Measurements from ENCODE around the gene PAX6. TPM values are rescaled to one million over a fixed set of nuclear protein-coding genes. Genes with fewer than 3 reads are reported as not detected.

Gene PAX6
- polyA plus RNA-seq, 2 donors: 0.08 to 0.10 TPM

- Histone ChIP-seq H3K27me3 (ENCODE audit: control insufficient read depth in 1 of 2, insufficient read depth in 2 of 2, low read length in 2 of 2) (peaks cover 0 to 19% of the 10 kb centered on the region in 2 donors), H3K27ac (ENCODE audit: low read depth in 2 of 2, low read length in 1 of 2) (no peak overlapping the region), H3K4me1 (ENCODE audit: control insufficient read depth in 2 of 2, insufficient read depth in 2 of 2, low read length in 1 of 2) (peaks cover 0 to 3% of the 10 kb centered on the region in 2 donors), H3K4me3 (ENCODE audit: low read depth in 1 of 2, low read length in 2 of 2) (no peak overlapping the region), H3K9me3 (ENCODE audit: control insufficient read depth in 2 of 2, insufficient read depth in 1 of 2, low read depth in 1 of 2, low read length in 1 of 2) (peaks cover 0 to 3% of the 10 kb centered on the region in 2 donors), H3K36me3 (ENCODE audit: control insufficient read depth in 2 of 2, insufficient read depth in 2 of 2, low read length in 1 of 2) (no peaks in the 10 kb centered on the region)
- WGBS, 2 donors: 65 to 69% methylated on average over 4 of the region's 4 CpGs
Observed at GRCh38 chr11:31830406-31830805, 19.3 kb upstream of the PAX6 start.

DNA sequence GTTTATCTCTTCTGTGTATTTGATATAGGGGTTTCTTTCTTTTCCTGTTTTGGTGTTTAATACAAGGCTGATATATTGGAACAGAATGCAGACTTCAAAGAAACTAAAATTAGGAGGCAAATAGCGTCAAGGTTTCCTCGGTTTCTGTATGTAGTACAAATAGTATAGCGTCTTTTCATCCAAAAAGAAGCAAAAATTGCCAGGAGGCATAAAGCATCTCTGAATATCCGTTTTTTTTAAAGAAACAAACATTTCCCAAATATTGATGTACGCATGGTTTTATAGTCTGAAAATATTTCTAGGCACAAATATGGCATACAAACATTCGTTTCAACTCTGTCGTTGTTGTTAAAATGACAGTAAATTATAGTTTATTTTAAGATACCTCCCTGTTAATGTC is 17.1 kb upstream of the PAX6 start:
- WGBS, 2 donors: 26 to 29% methylated on average over 7 of the region's 7 CpGs
- no peak overlapping the region for H3K27ac ChIP-seq (ENCODE audit: low read depth in 2 of 2, low read length in 1 of 2)
- peaks cover 0 to 3% of the 10 kb centered on the region in 2 donors for H3K4me1 ChIP-seq (ENCODE audit: control insufficient read depth in 2 of 2, insufficient read depth in 2 of 2, low read length in 1 of 2)
- no peaks in the 10 kb centered on the region for H3K36me3 ChIP-seq (ENCODE audit: control insufficient read depth in 2 of 2, insufficient read depth in 2 of 2, low read length in 1 of 2)
- no peak overlapping the region for H3K4me3 ChIP-seq (ENCODE audit: low read depth in 1 of 2, low read length in 2 of 2)
- peaks cover 0 to 33% of the 10 kb centered on the region in 2 donors for H3K27me3 ChIP-seq (ENCODE audit: control insufficient read depth in 1 of 2, insufficient read depth in 2 of 2, low read length in 2 of 2)
- peaks cover 0 to 5% of the 10 kb centered on the region in 2 donors for H3K9me3 ChIP-seq (ENCODE audit: control insufficient read depth in 2 of 2, insufficient read depth in 1 of 2, low read depth in 1 of 2, low read length in 1 of 2)

DNA sequence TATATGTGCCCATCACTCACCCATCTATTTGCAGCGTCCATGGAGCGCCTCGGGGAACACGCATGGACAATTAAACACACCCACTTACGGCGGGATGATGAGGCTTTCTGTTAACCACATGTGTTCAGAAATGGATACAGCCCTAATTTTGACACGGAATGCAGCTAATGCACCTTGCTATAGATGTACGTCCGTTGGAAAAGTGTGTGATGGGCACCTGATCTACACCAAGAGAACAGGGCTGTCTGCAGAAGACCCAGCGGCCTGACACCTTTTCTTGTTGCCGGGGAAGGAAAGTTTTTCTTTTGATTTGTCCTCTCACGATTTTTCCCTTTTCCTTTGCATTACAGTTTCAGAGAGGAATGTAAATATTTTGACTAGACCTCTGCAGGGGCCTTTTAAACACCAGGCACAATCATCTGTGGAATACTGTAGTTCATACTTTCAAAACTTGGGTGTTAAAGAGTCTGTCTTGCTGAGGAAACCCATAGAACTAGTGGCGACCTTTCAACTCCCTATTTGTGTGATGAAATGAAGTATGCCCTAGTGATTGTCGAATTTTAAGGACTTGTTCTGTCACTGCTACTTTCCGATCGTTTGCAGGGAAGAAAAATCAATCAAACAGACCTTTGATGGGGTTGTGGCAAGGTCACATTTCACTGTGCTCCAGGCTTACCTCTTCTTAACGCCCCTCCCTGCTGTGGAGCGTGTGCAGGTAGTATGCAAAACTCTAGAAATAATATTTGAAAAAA is 16.5 kb upstream of the PAX6 start:
- WGBS, 2 donors: 8 to 10% methylated on average over 18 of the region's 18 CpGs
- H3K27ac ChIP-seq (ENCODE audit: low read depth in 2 of 2, low read length in 1 of 2): no peak overlapping the region
- peaks cover 0 to 3% of the 10 kb centered on the region in 2 donors for H3K4me1 ChIP-seq (ENCODE audit: control insufficient read depth in 2 of 2, insufficient read depth in 2 of 2, low read length in 1 of 2)
- H3K4me3 ChIP-seq (ENCODE audit: low read depth in 1 of 2, low read length in 2 of 2): no peak overlapping the region
- H3K27me3 ChIP-seq (ENCODE audit: control insufficient read depth in 1 of 2, insufficient read depth in 2 of 2, low read length in 2 of 2): peaks cover 1 to 39% of the 10 kb centered on the region in 2 donors
- peaks cover 0 to 8% of the 10 kb centered on the region in 2 donors for H3K9me3 ChIP-seq (ENCODE audit: control insufficient read depth in 2 of 2, insufficient read depth in 1 of 2, low read depth in 1 of 2, low read length in 1 of 2)
- H3K36me3 ChIP-seq (ENCODE audit: control insufficient read depth in 2 of 2, insufficient read depth in 2 of 2, low read length in 1 of 2): no peaks in the 10 kb centered on the region

GRCh38 chr11:31826536-31827438 is 15.7 kb upstream of the PAX6 start:
- peaks cover 4 to 44% of the 10 kb centered on the region in 2 donors for H3K27me3 ChIP-seq (ENCODE audit: control insufficient read depth in 1 of 2, insufficient read depth in 2 of 2, low read length in 2 of 2)
- H3K4me1 ChIP-seq (ENCODE audit: control insufficient read depth in 2 of 2, insufficient read depth in 2 of 2, low read length in 1 of 2): peaks cover 0 to 3% of the 10 kb centered on the region in 2 donors
- 9 to 10% methylated on average over 55 of the region's 55 CpGs for WGBS, 2 donors
- H3K36me3 ChIP-seq (ENCODE audit: control insufficient read depth in 2 of 2, insufficient read depth in 2 of 2, low read length in 1 of 2): no peaks in the 10 kb centered on the region
- no peak overlapping the region for H3K4me3 ChIP-seq (ENCODE audit: low read depth in 1 of 2, low read length in 2 of 2)
- H3K27ac ChIP-seq (ENCODE audit: low read depth in 2 of 2, low read length in 1 of 2): no peak overlapping the region
- H3K9me3 ChIP-seq (ENCODE audit: control insufficient read depth in 2 of 2, insufficient read depth in 1 of 2, low read depth in 1 of 2, low read length in 1 of 2): peaks cover 0 to 10% of the 10 kb centered on the region in 2 donors

DNA sequence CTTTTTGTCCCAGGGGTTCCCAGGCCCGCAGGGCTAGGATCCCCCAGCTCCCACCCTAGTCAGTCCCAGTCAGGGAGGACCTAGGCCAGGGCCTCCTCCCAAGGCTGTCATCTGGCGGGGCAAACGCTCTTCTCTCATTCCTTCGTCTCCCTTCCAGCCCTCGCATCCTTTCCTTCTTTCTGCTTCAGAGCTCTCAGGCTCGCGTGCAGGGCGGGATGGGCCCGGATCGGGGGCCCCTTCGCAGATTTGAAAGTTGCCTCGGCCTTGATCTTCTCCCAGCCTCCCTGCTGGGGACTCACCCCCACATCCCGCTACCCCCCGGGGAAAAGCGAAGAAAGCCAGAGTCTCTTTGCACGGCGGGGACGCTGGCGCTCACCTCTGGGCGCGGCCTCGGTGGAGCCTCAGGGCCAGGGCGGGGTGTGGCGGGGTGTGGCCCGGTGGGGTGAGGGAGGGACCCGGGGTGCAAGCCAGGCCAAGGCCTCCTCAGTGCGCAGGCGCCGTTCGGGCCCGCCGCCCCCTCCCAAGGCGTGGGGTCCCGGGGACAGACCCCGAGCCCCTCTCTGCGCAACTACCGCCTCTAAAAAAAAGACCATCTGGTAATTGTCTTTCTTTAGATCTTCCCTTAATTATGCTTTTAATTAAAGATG is 14.8 kb upstream of the PAX6 start:
- Histone ChIP-seq H3K4me3 (ENCODE audit: low read depth in 1 of 2, low read length in 2 of 2) (no peak overlapping the region), H3K9me3 (ENCODE audit: control insufficient read depth in 2 of 2, insufficient read depth in 1 of 2, low read depth in 1 of 2, low read length in 1 of 2) (peaks cover 0 to 10% of the 10 kb centered on the region in 2 donors), H3K36me3 (ENCODE audit: control insufficient read depth in 2 of 2, insufficient read depth in 2 of 2, low read length in 1 of 2) (no peaks in the 10 kb centered on the region), H3K4me1 (ENCODE audit: control insufficient read depth in 2 of 2, insufficient read depth in 2 of 2, low read length in 1 of 2) (peaks cover 0 to 3% of the 10 kb centered on the region in 2 donors), H3K27me3 (ENCODE audit: control insufficient read depth in 1 of 2, insufficient read depth in 2 of 2, low read length in 2 of 2) (peaks cover 4 to 45% of the 10 kb centered on the region in 2 donors), H3K27ac (ENCODE audit: low read depth in 2 of 2, low read length in 1 of 2) (no peak overlapping the region)
- WGBS, 2 donors: 6 to 7% methylated on average over 34 to 37 of the region's 37 CpGs

DNA sequence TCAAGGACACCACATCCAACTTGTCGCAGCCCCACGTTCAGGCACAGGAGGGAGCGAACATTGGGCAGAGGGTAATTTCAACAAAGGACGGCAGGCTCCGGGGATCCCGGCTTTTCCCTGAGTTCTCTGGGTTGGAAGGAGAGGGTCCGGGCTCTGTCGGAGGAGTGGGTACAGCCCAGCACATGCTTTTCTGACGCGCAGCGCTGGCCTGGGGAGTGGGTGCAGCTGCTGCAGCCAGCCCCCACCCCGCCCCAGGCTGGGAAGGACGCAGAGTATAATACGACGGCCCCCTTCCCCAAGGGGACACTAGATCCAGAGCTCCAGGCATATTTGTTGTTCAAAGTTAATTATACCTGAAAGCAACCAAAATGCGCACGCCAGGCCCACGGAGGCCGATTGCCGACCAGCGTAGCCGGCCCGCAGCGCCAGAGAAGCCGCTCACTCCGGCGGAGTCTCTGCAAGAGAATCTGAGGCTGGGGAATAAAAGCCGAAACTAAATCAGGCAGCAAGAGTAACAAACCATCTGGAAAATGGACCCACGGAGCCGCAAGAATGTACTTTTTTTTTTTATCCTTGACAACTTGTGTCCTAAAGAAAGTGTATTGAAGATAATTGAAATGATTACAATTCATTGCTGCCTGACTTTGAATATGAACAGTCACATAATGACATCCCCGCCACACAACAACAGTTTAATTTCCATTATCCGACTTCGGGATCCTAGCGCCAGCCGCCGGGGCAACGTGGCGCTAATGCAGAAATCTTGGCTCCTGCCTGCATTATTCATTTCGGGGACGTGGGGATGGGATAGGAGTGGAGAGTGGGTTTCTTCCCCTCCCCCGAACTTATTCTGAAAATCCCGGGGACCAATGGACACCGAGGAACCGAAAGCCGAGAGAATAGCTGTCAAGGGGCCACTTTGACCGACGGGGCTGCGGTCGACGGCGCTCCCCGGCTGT is 14.0 kb upstream of the PAX6 start:
- H3K27me3 ChIP-seq (ENCODE audit: control insufficient read depth in 1 of 2, insufficient read depth in 2 of 2, low read length in 2 of 2): peaks cover 7 to 47% of the 10 kb centered on the region in 2 donors
- no peak overlapping the region for H3K4me3 ChIP-seq (ENCODE audit: low read depth in 1 of 2, low read length in 2 of 2)
- no peak overlapping the region for H3K27ac ChIP-seq (ENCODE audit: low read depth in 2 of 2, low read length in 1 of 2)
- 14 to 17% methylated on average over 45 to 52 of the region's 52 CpGs for WGBS, 2 donors
- no peaks in the 10 kb centered on the region for H3K36me3 ChIP-seq (ENCODE audit: control insufficient read depth in 2 of 2, insufficient read depth in 2 of 2, low read length in 1 of 2)
- peaks cover 0 to 3% of the 10 kb centered on the region in 2 donors for H3K4me1 ChIP-seq (ENCODE audit: control insufficient read depth in 2 of 2, insufficient read depth in 2 of 2, low read length in 1 of 2)
- H3K9me3 ChIP-seq (ENCODE audit: control insufficient read depth in 2 of 2, insufficient read depth in 1 of 2, low read depth in 1 of 2, low read length in 1 of 2): peaks cover 0 to 10% of the 10 kb centered on the region in 2 donors

GRCh38 chr11:31824332-31824878 is 13.3 kb upstream of the PAX6 start:
- H3K4me1 ChIP-seq (ENCODE audit: control insufficient read depth in 2 of 2, insufficient read depth in 2 of 2, low read length in 1 of 2): peaks cover 0 to 3% of the 10 kb centered on the region in 2 donors
- no peak overlapping the region for H3K4me3 ChIP-seq (ENCODE audit: low read depth in 1 of 2, low read length in 2 of 2)
- H3K27me3 ChIP-seq (ENCODE audit: control insufficient read depth in 1 of 2, insufficient read depth in 2 of 2, low read length in 2 of 2): peaks cover 12 to 53% of the 10 kb centered on the region in 2 donors
- 13 to 16% methylated on average over 18 of the region's 18 CpGs for WGBS, 2 donors
- H3K27ac ChIP-seq (ENCODE audit: low read depth in 2 of 2, low read length in 1 of 2): no peak overlapping the region
- H3K36me3 ChIP-seq (ENCODE audit: control insufficient read depth in 2 of 2, insufficient read depth in 2 of 2, low read length in 1 of 2): no peaks in the 10 kb centered on the region
- H3K9me3 ChIP-seq (ENCODE audit: control insufficient read depth in 2 of 2, insufficient read depth in 1 of 2, low read depth in 1 of 2, low read length in 1 of 2): peaks cover 4 to 10% of the 10 kb centered on the region in 2 donors

- peaks cover 0 to 3% of the 10 kb centered on the region in 2 donors for H3K4me1 ChIP-seq (ENCODE audit: control insufficient read depth in 2 of 2, insufficient read depth in 2 of 2, low read length in 1 of 2)
- peaks cover 18 to 54% of the 10 kb centered on the region in 2 donors for H3K27me3 ChIP-seq (ENCODE audit: control insufficient read depth in 1 of 2, insufficient read depth in 2 of 2, low read length in 2 of 2)
- 18 to 29% methylated on average over 21 to 24 of the region's 24 CpGs for WGBS, 2 donors
- H3K36me3 ChIP-seq (ENCODE audit: control insufficient read depth in 2 of 2, insufficient read depth in 2 of 2, low read length in 1 of 2): no peaks in the 10 kb centered on the region
- H3K9me3 ChIP-seq (ENCODE audit: control insufficient read depth in 2 of 2, insufficient read depth in 1 of 2, low read depth in 1 of 2, low read length in 1 of 2): peaks cover 4 to 10% of the 10 kb centered on the region in 2 donors
- H3K4me3 ChIP-seq (ENCODE audit: low read depth in 1 of 2, low read length in 2 of 2): no peak overlapping the region
- H3K27ac ChIP-seq (ENCODE audit: low read depth in 2 of 2, low read length in 1 of 2): no peak overlapping the region
Observed at GRCh38 chr11:31823644-31824331, 12.7 kb upstream of the PAX6 start.
